GM21360 (cell line): ENCODE data around the gene OCLN.
"Not testable (repeated sequence)": the region's sequence is repeated elsewhere in the genome, so short reads cannot be mapped to it uniquely, and the experiment has no call there.

Experiments
- ATAC-seq: cut with Tn5 transposase; IDR thresholded peaks from one replicate; pipeline ENCODE4 v1.9.1; 2021; ENCODE audit warnings: mild to moderate bottlenecking, moderate library complexity; ENCODE audit not compliant: unreplicated experiment

OCLN gene

GRCh38 chr5:69527128-69527770 lies 34.7 kb downstream of the OCLN start:
- no peak for ATAC-seq

DNA sequence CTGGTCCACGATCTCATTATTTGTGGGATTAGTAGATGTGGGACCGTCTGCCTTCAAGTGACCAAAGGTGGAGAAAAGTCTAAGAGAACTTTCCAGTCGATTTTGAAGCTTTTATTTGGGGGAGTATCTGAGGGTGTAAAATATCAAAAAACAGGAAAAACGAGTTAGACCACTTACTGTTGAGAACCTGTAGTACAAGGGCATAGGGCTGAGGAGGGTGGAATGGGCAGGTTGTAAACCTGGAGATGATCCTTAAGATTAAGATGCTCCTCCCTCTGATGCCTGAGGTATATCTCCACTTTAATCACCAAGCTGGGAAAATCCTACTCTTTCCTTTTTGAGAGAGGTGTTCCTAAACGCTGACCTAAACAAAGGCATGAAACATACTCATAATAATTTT lies 35.4 kb downstream of the OCLN start:
- no peak for ATAC-seq

DNA sequence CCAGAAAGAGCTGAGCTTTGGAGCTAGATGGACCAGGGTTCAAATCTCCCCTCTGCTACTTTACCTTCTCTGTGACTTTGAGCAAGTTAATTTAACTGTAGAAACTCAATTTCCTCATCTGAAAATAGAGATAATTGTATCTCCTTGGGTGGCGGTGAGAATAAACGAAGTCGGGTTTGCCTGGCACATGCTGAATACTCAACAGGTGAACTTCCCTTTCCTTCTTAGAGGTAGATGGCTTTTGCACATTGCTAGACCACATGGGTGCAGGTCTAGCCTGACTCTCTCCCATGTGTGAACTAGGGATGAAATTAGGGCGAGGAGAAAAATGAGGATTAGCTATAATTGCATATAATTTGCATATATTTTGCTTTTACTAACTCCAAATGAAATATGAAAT lies 36.0 kb downstream of the OCLN start:
- ATAC-seq, result no peak

DNA sequence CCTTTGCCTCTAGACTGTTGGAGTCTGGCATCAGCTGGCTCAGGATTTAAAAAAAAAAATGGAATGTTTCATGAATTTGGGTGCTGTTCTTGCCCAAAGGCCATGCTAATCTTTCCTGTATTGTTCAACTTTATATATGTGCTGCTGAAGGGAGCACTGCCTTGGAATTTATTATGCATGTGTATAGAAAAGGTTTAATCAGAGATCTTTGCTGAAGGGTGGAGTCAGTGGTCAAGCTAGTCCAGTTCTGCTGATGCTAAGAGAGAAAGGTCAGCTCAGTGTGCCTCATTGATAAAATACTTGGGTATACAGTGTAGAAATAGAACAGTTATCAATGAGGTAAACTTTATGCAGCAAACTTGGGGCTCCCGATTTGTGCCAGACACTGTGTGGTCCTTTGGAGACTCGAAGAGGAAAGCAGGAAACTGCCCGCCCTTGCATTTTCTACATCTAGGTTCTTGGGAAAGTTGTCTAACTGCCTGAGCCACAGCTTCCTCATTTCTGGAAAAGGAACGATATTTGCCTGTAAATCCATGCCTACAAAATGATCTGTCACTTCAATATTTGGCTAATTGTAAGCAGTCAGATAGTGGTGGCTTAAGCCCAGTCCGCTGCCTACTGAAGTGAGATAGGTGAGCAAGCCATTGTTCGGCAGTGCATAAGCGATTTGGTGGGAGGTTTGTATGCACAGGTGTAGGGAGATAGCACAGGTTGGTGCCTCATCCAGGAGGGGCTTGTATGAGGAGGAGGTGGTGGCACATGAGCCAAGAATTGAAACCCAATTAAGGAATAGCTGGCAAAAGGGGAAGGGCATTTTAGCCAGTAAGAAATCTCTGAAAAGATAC lies 38.2 kb downstream of the OCLN start:
- ATAC-seq, result no peak

DNA sequence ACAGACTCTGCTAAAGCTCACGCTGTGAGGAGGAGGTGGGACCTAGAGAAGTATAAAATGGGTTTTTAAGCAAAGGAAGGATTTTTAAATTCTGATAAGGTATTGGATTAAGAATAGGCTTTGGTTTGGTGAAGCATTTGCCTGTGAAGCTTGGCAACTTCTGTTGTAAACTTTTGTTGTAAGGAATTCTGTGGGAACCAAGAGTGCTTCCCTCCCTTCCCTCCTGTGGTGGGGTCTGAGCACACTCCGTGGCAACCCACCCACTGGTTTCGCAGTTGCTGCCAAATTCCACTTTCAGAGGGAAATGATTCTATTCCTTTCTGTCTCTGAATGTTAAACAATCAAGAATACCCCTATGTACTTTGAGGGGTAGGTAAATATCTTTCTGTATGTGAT lies 38.8 kb downstream of the OCLN start:
- no peak for ATAC-seq

DNA sequence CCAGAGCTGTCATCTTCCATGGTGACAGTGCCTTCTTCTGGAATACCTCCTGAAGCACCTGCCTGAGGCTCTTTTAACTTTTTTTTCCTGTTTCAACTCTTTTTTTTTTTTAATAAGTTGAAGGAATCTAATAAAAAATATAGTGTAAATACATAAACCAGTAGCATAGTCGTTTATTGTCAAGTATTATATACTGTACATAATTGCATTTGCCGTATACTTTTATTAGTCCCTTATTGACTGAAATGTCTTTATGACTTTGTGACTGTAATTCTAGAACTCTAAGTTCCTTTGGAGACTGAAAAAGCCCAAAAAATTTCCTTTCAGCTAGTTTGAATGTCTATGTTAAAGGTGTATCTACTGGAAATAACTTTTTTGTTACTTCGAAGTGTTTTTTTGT lies 45.3 kb downstream of the OCLN start:
- not testable (repeated sequence) for ATAC-seq

DNA sequence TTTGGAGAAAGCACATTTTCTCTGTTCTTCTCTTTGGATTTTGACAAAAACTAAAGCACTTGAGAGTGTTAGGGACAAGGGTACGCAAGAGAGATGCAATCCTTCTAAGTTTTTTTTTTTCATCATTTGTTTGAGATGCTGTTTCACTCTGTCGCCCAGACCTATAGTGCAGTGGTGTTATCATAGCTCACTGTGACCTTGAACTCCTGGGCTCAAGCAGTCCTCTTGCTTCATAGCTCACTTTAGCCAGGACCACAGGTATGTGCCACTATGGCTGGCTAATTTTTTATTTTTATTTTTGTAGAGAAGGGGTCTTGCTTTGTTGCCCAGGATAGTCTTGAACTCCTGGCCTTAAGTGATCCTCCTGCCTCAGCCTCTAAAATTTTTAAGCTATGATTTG lies 46.1 kb downstream of the OCLN start:
- ATAC-seq, result not testable (repeated sequence)

DNA sequence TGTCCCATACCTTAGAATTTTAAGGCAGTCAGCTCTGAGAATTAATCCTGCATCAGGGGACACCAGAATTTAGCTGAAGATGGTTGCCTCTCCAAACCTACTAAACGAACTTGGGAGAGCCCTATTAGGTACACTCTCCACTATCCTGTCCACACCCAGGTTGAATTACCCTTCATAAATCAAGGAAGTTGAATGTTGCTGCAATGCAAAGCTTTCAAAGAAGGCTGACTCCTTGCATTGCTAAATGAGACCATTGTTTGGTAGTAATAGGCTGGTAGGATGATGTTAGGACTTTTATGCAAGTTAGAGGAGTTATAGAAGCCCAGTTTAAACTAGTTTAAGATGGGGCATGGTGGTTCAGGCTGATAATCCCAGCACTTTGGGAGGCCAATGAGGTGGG lies 48.8 kb downstream of the OCLN start:
- ATAC-seq, result not testable (repeated sequence)

- not testable (repeated sequence) for ATAC-seq
These were observed 50.4 kb downstream of the OCLN start for GRCh38 chr5:69542838-69543618.

GRCh38 chr5:69544602-69545001 lies 52.0 kb downstream of the OCLN start:
- ATAC-seq, result not testable (repeated sequence)

- peak; percentile 93 for ATAC-seq
These were observed 67.3 kb downstream of the OCLN start, which contains the start of gene GTF2H2C for GRCh38 chr5:69559908-69560330. Gene GTF2H2C (plus strand): TSS chr5:69560191. CDS start chr5:69565133, 4,942 bp downstream.

DNA sequence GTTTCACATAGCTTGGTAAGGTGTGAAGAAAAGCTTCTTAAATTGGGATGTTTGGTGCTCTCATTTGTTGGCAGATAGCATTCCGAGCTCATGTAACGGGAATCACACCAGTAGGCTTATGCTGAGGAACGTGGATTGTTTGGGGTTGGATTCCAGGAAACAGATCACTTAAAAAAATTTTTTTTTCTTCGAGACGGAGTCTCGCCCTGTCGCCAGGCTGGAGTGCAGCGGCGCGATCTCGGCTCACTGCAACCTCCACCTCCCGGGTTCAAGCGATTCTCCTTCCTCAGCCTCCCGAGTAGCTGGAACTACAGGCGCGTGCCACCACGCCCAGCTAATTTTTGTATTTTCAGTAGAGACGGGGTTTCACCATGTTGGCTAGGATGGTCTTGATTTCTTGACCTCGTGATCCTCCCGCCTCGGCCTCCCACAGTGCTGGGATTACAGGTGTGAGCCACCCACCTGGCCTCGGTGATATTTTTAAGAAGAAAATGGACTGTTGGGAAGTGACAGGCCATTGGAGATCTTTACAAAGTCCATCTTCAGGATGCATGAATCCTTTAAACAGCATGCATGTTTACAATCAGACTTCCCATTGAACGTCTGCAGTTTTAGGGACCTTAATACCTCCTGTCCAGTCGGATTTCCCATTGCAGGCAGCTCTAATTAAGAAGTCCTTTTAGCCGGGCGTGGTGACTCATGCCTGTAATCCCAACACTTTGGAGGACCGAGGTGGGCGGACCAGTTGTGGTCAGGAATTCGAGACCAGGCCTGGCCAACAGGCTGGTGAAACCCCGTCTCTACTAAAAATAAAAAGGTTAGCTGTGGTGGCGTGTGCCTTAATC lies 68.2 kb downstream of the OCLN start:
- not testable (repeated sequence) for ATAC-seq

- not testable (repeated sequence) for ATAC-seq
These were observed 73.6 kb downstream of the OCLN start for GRCh38 chr5:69566172-69566571.

DNA sequence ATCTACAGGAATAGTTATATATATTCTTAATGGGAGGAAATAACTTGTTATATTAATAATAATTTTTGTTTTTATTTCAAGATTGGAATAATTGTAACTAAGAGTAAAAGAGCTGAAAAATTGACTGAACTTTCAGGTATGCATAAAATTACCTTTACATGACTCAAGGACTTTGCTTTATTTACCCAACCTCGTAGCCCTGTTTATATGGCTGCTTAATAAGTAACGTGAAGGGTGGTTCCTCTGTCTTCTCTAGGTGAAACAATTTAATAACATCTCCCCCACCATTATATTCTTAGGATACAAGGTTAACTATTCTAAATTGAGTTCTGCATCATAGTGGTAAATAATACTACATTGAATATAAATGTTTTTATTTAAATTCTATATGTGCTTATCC lies 75.5 kb downstream of the OCLN start:
- not testable (repeated sequence) for ATAC-seq

DNA sequence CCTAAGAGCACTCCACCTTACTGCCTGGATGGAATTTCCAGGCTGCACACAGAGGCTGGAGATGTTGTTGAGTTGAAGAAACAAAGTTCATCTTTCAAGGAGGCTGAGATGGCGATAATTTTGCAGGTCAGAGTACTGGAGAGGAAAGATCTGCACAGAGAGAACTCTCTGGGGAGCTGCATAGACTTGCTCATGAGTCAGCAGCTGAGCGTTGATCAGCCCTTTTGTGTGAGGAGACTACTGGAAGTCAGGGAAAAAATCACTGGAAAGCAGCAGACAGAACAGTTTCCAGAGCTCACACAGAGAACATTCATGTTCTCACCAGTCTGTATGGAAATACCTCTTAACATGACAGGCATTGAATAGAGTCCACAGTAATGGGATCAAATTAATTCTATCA lies 90.8 kb downstream of the OCLN start:
- ATAC-seq, result not testable (repeated sequence)

DNA sequence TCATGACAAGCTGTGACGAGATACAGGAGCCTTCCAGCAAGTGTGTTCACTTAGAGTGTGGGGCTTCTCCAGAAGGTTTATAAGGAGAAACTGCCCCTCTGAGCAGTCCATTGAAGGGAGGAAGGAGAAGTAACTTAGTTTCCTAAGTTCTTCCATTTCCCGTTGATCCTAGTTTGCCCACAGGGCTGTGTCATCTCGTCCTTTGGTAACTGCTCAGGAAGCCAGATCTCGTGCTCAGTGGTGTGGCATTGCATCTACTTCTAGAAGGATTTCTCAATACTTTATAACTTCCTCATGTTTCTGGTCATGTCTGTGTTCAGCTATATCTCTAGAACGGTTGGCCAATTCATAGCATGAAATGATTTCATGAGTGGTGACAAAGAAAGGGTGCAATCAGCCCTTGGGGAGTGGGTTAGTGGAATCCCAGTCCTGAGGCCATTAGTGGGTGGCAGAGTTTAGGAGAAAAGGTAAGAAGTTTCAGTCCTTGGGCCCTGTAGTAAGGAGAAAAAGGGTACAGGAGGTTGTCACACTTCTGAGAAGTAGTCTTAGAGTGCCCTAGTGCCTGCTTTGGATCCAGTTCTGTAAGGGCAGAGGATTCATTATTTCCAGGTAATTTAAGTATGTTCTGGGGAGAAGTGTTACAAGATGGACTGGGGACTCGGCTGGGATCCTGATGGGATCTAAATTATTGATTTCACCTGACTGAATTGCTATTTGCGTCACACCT lies 103.7 kb downstream of the OCLN start:
- not testable (repeated sequence) for ATAC-seq

- peak; percentile 84 for ATAC-seq
These were observed 109.4 kb downstream of the OCLN start for GRCh38 chr5:69601947-69602346.

DNA sequence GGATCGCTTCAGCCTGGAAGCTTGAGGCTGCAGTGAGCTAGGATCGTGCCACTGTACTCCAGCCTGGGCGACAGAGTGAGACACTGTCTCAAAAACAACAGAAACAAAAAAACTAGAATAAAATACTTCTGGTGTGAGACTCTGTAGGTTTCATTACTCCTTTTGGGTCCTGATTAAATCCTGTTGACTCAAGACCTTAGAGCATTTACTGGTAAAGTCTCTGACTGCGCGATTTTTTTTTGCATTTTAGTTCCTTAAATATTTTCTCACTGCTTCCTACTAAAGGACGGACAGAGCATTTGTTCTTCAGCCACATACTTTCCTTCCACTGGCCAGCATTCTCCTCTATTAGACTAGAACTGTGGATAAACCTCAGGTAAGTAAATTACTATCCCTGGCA lies 114.2 kb downstream of the OCLN start:
- ATAC-seq, result not testable (repeated sequence)
